ENCODE measurements around the gene TMEM161B.

DNA sequence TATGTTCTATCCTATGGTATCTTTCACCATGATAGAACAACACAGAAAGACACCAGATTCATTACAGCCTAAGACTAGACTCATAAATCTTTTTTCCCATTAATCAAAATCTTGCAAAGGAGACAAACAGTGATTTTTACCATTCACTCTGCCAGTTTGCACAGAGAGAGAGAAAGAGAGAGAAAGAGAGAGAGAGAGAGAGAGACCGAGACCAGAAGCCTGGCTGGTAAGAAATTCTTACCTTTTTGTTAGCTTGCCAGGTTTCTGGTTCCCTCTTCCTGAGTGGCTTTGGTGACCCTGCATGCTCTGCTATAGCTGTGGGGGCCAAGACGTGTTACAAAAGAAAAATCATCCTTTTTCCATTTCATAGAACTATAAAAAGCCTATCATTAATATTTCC, 18.6 kb downstream of the TMEM161B start:
- TF ChIP-seq, protein P1, sequence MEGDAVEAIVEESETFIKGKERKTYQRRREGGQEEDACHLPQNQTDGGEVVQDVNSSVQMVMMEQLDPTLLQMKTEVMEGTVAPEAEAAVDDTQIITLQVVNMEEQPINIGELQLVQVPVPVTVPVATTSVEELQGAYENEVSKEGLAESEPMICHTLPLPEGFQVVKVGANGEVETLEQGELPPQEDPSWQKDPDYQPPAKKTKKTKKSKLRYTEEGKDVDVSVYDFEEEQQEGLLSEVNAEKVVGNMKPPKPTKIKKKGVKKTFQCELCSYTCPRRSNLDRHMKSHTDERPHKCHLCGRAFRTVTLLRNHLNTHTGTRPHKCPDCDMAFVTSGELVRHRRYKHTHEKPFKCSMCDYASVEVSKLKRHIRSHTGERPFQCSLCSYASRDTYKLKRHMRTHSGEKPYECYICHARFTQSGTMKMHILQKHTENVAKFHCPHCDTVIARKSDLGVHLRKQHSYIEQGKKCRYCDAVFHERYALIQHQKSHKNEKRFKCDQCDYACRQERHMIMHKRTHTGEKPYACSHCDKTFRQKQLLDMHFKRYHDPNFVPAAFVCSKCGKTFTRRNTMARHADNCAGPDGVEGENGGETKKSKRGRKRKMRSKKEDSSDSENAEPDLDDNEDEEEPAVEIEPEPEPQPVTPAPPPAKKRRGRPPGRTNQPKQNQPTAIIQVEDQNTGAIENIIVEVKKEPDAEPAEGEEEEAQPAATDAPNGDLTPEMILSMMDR (conservative IDR thresholded peaks at IDR 0.05; ENCODE audit: low read length): no peak
- no peak for TF ChIP-seq EZH2phosphoT487 (IDR thresholded peaks at IDR 0.05; ENCODE audit: borderline replicate concordance, low read depth, low read length)

Data from OCI-LY7 (cell line).